GM21367 (cell line): Measurements from ENCODE around the gene OR13C8.
"Not testable (repeated sequence)": the region's sequence is repeated elsewhere in the genome, so short reads cannot be mapped to it uniquely, and the experiment has no call there.

ENCODE experiments used
- ATAC-seq: cut with Tn5 transposase; IDR thresholded peaks from one replicate; pipeline ENCODE4 v1.9.1; 2021; ENCODE audit not compliant: unreplicated experiment

OR13C8 gene, protein sequence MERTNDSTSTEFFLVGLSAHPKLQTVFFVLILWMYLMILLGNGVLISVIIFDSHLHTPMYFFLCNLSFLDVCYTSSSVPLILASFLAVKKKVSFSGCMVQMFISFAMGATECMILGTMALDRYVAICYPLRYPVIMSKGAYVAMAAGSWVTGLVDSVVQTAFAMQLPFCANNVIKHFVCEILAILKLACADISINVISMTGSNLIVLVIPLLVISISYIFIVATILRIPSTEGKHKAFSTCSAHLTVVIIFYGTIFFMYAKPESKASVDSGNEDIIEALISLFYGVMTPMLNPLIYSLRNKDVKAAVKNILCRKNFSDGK

DNA sequence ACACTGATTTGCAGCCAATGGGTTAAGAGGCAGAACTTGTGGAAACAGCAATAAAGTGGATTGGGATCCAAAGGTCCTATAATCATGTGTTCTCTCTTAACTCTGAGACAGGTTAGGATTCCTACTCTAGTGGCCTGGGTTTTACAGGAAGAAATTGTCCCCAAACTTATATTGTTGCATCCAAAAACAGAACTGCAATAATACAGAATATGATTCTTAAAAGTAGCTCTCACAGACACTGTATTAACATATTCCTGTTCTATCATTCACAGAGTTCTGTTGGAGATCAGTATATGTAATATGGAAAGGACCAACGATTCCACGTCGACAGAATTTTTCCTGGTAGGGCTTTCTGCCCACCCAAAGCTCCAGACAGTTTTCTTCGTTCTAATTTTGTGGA, at the start of gene OR13C8:
OR13C8 (plus strand) TSS at position 301 of the 400 bp plus-strand sequence; CDS start at position 301, 0 bp downstream.
- ATAC-seq: no peak

DNA sequence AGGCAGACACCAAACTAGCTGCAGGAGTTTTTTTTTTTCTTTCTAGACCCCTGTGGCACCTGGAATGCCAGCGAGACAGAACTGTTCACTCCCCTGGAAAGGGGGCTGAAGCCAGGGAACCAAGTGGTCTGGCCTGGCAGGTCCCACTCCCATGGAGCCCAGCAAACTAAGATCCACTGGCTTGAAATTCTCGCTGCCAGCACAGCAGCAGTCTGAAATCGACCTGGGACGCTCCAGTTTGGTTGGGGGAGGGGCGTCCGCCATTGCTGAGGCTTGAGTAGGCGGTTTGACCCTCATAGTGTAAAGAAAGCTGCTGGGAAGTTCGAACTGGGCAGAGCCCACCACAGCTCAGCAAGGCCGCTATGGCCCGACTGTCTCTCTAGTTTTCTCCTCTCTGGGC, 48.7 kb upstream of the OR13C8 start:
- ATAC-seq: not testable (repeated sequence)

DNA sequence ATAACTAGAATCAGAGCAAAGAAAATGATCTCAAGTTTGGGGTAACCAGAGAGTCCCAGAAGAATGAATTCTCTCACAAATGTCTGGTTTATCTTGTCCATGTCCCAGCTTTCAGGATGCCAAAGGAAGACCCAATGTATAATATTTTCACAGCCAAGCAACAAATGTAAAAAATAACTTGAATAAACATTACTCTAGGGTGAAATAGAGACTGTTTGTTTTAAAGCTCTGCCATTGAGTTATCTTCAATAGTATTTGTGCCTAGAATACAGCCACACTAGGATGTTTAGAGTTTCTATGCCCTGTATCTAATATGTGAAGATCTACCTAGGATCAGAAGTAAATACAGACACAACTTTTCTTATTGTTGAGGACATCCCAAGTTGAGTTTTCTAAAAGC, 41.9 kb upstream of the OR13C8 start, which contains the start of gene OR13C4:
OR13C4 (minus strand) TSS at position 101 of the 400 bp plus-strand sequence; CDS start at position 101, 0 bp downstream.
- ATAC-seq: no peak

GRCh38 chr9:104536756-104537155, 32.2 kb upstream of the OR13C8 start, which contains the start of gene OR13C3:
TSS of gene OR13C3 (minus strand) at chr9:104536856. CDS start at chr9:104536723, 133 bp downstream.
- no peak for ATAC-seq

DNA sequence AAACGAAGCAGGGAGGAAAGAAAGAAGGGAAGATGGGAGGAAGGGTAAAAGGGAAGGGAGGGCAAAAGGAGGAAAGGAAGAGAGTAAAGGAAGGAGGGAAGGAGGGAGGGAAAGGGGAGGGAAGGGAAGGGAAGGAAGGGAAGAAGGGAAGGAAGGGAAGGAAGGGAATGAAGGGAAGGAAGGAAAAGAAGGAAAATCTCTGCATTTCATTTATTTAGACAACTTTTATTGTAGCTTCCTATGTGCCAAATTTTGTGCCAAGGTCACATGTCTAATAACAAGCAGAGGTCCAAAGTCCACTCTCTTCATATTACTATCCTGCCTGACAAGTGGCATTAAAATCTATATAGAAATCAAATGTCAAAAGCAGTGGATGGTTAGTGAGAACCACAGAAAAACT, 29.7 kb upstream of the OR13C8 start:
- ATAC-seq: no peak

DNA sequence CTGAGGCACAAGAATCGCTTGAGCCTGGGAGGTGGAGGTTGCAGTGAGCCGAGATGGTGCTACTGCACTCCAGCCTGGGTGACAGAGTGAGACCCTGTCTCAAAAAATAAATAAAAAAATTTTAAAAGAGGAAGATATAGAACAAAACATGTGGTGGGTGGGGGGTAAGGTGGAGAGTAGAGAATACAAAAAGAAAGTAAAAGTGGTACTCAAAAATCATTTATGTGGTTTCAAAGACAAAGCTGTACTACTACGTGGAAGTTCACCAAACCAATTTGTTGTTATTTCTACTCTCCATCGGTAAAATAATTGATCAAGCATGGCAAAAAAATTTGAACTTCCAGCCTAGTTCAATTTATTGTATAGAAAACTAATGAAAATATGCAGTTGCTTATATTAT, 24.3 kb upstream of the OR13C8 start:
- no peak for ATAC-seq

DNA sequence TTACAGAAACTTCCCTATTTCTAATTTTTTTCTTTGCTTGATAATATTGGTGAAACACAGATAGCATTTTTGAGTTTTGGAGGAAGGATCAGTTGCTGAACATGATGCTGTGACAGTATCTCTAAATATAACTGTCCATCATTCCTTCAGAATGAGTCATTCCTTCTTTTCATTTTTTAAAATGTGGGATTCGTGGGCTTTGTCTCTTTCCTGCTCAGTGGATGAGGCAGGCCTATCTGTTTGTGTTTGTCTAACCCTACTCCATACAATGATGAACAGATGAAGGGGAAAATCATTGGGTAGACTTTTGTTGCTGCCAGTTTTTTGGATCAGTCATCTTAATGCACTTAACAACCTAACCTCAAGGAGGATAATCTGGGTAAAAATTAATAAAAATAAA, 15.7 kb upstream of the OR13C8 start:
- ATAC-seq: no peak

- no peak for ATAC-seq
Measured at GRCh38 chr9:104555521-104555920, 13.4 kb upstream of the OR13C8 start.

- no peak for ATAC-seq
Measured at GRCh38 chr9:104556830-104557634, 11.9 kb upstream of the OR13C8 start.

DNA sequence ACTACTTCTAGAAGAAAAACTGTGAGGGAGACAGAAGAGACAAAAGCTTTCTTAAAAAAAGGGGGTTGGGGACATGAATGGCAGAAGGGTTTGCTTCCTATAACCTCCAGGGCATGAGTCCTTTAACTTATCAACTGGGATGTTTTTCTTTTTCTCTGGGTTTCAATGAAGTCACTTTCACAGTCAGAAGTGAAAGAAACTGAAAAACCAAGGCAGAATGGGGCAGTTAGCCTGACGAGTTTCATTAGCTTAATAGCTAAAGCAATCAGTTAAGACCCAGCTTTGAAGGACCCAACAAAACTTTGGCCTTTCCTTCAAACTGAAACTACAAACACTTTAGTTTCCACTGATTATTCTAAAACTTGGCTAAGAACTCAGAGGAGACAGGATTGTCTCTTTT, 4.6 kb upstream of the OR13C8 start:
- no peak for ATAC-seq

DNA sequence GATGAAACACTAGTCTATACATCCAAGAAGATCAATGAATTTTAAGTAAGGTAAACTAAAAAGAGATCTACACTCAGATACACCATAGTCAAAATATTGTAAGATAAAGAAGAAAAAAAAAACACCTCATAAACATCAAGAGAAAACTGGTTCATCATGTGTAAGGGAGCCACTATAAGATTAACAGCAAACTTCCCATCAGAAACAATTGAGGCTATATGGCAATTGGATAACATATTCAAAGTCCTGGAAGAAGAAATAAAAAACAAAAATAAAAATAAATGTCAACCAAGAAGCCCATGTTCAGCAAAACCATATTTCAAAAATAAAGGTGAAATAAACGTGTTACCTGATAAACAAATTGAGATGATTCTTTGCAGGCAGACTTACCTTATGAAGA, 3.6 kb downstream of the OR13C8 start:
- ATAC-seq: no peak

GRCh38 chr9:104575456-104575855, 6.5 kb downstream of the OR13C8 start:
- no peak for ATAC-seq

- no peak for ATAC-seq
Measured at GRCh38 chr9:104577263-104577662, 8.3 kb downstream of the OR13C8 start.

GRCh38 chr9:104580562-104580961, 11.6 kb downstream of the OR13C8 start:
- no peak for ATAC-seq

DNA sequence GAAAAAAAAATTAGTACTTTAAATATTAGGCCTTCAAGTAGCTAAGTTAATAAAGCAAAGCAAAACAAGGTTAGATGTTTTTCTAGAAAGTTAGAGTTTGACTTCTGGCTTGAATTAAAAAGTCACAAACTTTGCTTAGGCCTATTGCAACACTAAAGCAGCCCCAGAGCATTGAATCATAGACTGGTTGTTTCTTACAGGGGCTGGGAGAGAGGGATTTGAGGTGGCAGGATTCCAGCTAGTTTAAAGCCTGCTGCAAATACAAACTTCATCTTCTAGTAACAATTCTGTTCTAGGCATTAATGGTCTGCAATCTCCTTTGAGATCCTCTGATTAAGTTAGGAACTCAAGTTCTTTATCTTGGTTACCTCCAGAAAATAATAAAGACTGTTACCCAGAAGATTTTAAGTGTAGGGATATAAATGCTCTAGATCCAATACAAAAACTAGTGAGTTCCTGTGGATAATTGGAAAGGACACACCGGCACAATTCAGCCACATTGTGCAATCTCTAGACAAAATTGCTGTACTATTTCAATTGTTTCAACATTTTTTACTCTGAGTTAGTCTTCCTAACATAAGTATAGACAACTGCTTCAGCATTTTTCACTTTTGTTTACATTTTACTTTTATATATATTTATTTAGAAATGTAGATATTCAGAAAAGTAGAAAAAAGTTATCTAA, 17.7 kb downstream of the OR13C8 start:
- no peak for ATAC-seq

GRCh38 chr9:104589626-104590025, 20.7 kb downstream of the OR13C8 start:
- ATAC-seq: no peak

DNA sequence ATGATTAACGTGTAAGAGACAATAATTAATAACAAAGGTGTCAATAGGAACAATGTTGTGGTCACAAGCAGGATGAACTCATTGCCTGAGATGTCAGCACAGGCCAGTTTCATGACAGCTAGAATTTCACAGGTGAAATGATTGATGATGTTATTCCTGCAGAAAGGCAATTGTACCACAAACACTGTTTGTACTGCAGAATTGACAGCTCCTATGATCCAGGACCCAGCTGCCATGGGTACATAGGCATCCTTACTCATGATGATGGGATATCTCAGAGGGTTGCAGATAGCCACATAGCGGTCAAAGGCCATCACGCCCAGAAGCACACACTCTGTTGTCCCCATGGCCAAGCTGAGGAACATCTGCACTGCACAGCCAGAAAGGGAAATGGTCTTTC, 29.8 kb downstream of the OR13C8 start:
- ATAC-seq: not testable (repeated sequence)

GRCh38 chr9:104599313-104599712, 30.3 kb downstream of the OR13C8 start, which contains the start of gene OR13C5:
TSS of gene OR13C5 (minus strand) at chr9:104599413. CDS start at chr9:104599413, 0 bp downstream.
- not testable (repeated sequence) for ATAC-seq

DNA sequence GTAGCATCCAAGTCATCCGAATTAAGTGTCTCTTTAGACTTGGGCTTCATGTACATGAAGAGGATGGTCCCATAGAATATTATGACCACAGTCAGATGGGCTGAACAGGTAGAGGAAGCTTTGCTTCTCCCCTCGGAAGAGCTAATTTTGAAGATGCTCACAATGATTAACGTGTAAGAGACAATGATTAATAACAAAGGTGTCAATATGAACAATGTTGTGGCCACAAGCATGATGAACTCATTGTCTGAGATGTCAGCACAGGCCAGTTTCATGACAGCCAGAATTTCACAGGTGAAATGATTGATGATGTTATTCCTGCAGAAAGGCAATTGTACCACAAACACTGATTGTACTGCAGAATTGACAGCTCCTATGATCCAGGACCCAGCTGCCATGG, 35.8 kb downstream of the OR13C8 start:
- ATAC-seq: no peak

- not testable (repeated sequence) for ATAC-seq
Measured at GRCh38 chr9:104605527-104605926, 36.6 kb downstream of the OR13C8 start, which contains the start of gene OR13C2. TSS of gene OR13C2 (minus strand) at chr9:104605627. CDS start at chr9:104605627, 0 bp downstream.

DNA sequence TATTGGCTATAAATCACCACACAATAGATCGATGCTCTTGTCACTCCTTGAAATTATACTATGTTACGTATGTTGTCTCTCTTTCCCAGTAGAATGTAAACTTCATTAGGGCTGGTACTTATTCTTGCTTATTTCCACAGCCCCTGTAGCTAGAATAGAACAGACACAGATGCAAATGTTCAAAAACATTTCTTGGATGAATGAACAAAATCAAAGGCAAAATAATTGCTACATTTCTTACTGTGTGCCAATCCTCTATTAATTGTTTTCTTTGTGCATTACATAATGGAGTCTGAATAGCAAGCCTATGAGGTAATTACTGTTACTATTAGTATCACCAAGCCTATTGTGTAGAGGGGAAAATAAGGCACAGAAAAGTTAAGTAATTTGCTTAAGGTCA, 37.2 kb downstream of the OR13C8 start:
- ATAC-seq: no peak
